Activated gamma-delta T cell treated with Interleukin-2 at 50 U/mL for 16 hours (primary cell): ENCODE data around the gene FBXO40.
"Not testable (repeated sequence)": the region's sequence is repeated elsewhere in the genome, so short reads cannot be mapped to it uniquely, and the experiment has no call there.

ENCODE experiments used
- DNase-seq: peaks from one replicate; pipeline ENCODE4 v3.0.0-alpha.2; 2020

FBXO40 gene

DNA sequence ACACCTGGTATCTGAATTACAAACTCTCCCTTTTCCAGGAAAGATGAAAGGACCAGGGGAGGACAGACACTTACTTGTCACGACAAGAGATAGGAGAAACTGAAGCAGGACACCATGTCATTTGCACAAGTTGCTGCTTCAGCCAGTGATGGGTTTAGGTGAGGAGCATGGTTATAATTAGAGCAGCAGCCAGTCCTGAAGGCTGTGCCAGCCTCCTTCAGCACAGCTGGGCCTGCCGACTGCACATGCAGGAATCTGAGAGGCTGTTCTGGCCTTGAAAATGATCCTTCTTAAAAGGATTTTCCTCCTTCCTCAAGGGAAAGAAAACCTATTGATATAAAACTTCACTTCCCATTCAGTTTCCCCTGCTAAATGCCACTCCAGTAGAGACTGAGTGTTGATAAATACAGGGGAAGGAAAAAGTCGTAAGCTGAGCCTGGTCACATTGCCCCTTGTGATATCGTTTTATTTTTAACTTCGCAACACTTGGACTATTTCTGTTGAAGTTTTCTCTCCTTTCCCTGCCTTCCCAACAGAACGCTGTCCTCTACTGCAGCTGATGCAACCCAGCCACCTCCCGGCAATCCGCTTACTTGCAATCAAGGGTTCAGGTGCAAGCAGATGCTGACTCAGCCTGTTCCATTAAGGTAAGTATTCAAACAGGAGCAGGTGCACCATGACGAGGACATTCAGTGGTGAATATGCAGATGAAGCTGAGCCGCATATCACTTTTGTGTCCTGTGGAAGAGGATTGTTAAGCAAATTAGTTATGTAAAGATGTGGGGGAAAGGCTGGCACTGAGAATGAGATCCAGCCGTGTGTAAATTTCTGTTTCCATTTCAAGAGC is at the start of gene FBXO40:
Gene FBXO40 (plus strand): TSS at position 524 of the 847 bp plus-strand sequence. CDS start 27,197 bp downstream, outside the sequence.
- no peak for DNase-seq

DNA sequence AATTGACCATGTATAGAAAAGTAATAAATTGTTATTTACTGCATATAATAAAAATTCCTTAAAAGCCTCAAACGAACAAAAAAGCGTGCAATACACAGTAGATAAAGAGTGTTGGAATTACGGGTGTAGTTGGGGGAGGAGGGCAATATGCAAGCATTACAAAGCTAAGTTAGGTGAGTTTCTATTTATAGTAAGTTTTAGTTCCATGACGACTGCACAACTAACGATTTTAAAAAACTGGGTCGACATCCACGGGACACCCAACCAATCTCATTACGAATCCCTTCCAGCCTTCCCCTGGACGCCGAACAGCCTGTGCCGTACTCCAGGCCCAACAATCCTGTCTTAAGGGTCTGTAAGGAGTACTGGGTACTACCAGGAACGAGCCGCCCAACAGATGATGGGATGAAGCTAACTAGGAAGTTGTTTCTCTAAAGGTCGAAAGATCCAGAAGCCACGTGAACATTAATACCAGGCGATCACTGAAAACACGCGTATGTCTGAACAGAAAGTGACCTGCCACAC is 48.1 kb upstream of the FBXO40 start:
- no peak for DNase-seq

GRCh38 chr3:121545574-121546455 is 47.4 kb upstream of the FBXO40 start, which contains the start of gene POLQ:
Gene POLQ (minus strand): TSS chr3:121545988. CDS start chr3:121545877, 111 bp downstream.
- peak; percentile 85 for DNase-seq

GRCh38 chr3:121552379-121552778 is 40.8 kb upstream of the FBXO40 start:
- DNase-seq: no peak

- DNase-seq: no peak
Observed at GRCh38 chr3:121552797-121553196, 40.4 kb upstream of the FBXO40 start.

GRCh38 chr3:121557426-121557934 is 35.7 kb upstream of the FBXO40 start:
- no peak for DNase-seq

DNA sequence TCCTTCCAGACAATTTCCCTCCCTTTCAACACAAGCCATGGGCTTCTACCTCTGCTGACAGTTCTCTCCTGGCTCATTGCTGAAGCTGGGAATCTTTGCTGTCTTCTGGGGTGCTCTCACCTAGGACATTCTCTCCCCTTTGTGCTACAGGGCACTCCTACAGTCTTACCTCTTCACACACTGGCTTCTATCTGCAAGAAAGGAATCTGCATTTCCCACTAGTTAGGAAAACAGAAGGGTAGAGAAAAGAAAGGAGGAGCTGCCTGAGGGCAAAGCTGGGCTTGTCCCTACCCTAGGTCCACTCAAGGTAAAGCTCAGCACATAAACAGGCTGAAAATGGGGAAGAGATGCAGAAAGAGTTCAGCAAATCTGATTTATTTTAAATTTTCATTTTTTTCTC is 31.0 kb upstream of the FBXO40 start:
- DNase-seq: no peak

GRCh38 chr3:121566773-121567172 is 26.4 kb upstream of the FBXO40 start:
- no peak for DNase-seq

GRCh38 chr3:121567649-121568048 is 25.5 kb upstream of the FBXO40 start, which contains the start of gene ARGFX:
Gene ARGFX (plus strand): TSS chr3:121567949. CDS start chr3:121570714, 2,765 bp downstream.
- DNase-seq: no peak

- DNase-seq: no peak
Observed at GRCh38 chr3:121574449-121574848, 18.7 kb upstream of the FBXO40 start.

- no peak for DNase-seq
Observed at GRCh38 chr3:121581691-121582090, 11.5 kb upstream of the FBXO40 start.

GRCh38 chr3:121584418-121584817 is 8.8 kb upstream of the FBXO40 start:
- DNase-seq: no peak

DNA sequence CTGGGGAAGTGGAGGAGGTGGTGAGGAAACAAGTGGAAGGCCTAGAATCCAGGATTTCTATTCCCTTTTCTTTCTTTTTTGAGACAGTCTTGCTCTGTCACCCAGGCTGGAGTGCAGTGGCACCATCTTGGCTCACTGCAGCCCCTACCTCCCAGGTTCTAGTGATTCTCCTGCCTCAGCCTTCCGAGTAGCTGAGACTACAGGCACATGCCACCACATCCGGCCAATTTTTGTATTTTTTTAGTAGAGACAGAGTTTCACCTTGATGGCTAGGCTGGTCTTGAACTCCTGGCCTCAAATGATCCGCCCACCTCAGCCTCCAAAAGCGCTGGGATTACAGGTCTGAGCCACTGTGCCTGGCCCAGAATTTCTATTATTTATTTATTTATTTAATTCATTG is 627 bp downstream of the FBXO40 start:
- not testable (repeated sequence) for DNase-seq

- no peak for DNase-seq
Observed at GRCh38 chr3:121594850-121595249, 1.7 kb downstream of the FBXO40 start.

DNA sequence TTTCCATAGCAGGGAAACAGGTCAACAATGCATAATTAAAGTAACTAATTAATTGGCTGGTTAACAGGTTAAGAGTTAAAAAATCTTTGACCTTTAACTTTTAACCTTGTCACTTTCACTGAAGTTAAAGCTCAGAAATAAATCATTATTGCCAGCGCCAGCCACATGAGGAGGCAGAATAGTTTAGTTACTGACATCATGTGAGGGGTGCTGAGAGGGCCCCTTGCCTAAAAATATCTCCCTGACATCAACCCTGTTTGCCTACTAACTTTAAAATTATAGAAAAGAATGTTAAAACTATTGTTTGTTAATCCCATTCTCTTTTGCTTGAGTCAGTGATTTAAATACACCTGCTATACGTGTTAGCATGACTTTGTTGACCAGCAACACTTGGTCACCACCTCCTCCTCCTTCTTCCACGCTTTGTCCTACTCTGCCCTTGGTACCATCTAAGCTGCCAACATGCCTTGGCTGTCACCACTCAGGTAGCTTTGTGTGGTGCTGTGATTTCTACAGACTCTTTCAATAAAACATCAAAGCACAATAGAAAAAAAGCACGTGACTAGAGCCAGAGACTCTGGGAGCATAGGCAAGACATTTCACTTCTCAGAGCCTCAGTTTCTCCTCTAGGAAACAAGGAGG is 2.7 kb downstream of the FBXO40 start:
- DNase-seq: no peak

DNA sequence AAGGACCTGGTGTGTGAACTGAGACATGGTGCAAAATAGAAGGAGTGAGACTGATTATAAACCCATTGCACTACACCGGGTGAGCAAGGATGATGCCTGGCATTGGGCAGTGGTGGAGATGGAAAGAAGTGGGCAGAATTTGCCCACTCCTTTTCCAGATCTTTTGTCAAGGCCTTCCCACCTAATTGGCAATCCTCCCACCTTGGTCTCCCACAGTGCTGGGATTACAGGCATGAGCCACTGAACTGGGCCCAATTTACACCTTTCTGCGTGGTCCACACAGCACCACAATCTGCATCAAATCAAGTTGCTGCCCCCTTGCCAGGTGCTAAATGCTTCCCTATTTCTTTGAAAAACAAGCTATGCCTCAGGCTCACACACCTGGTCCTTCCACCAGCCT is 5.4 kb downstream of the FBXO40 start:
- DNase-seq: no peak

DNA sequence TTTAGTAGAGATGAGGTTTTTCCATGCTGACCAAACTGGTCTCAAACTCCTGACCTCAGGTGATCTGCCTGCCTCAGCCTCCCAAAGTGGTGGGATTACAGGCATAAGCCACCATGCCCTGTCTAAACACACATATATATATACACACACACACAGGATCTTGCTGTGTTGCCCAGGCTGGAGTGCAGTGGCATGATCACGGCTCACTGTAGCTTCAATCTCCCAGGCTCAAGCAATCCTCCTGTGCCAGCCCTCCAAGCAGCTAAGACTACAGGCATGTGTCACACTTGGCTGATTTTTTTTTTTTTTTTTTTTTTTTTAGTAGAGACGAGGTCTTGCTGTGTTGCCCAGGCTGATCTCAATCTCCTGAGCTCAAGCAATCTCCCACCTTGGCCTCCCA is 6.7 kb downstream of the FBXO40 start:
- not testable (repeated sequence) for DNase-seq

DNA sequence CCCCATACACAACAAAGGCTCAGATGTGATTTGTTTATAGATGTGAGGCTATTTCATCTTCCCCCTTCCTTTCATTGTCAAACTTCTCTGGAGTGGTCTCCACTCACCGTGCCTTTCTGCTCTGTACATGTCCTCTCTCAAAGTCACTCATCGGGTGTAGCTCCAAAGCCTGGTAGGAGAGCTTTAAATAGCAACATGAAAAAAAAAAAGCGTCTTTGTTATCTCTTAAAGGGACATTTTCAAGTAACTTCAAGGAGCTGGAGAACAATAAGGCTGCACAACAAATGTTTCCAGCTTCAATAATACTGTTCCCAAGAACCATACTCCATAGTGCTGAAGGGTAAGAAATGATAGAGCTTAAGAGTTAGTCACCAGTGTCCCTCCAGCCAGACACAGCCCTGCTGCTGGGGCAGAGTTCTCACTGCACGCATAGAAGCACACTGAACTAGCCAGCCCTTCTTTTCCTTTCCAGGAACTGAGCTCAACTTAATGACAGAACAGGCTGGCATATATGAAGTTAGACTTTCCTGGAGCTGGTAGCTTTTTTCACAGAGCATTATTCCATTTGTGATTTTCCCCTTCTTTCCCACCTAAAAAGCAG is 8.1 kb downstream of the FBXO40 start:
- no peak for DNase-seq

- DNase-seq: no peak
Observed at GRCh38 chr3:121604759-121605158, 11.6 kb downstream of the FBXO40 start.

DNA sequence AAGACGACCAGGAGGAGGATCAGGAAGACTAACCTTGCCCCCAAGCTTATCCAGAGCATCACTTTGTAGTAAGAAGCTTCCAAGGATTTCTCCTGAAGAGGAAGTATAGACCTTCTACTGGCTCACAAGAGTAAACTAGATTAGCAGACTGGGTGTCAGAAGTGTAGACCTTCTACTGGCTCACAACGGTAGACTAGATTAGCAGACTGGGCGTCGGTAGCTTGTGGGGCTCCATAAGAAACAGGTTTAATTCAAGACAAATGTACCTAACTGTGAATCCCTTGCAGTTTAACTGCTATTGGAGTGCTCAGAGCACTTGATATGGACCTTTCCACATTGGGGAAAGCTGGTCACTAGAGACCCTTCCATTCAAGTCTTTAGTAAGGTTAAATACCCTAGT is 12.9 kb downstream of the FBXO40 start:
- no peak for DNase-seq

- no peak for DNase-seq
Observed at GRCh38 chr3:121619691-121620090, 26.5 kb downstream of the FBXO40 start.

DNA sequence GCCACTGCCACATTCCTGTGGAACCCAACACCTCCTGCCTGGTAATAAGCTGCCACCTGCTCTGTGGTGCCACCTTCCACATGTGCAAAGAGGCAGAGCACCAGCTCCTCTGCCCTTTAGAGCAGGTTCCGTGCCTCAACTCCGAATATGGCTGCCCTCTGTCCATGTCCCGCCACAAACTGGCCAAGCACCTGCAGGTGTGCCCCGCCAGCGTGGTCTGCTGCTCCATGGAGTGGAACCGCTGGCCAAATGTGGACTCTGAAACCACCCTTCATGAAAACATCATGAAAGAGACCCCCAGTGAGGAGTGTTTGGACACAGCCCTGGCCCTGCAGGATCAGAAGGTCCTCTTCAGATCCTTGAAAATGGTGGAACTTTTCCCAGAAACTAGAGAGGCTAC is 28.3 kb downstream of the FBXO40 start:
- DNase-seq: no peak
